HepG2 (cell line): ENCODE results near the gene FCN3. TPM values are rescaled to one million over a fixed set of nuclear protein-coding genes. Genes with fewer than 3 reads are reported as not detected.

Source experiments
- AGO1 ChIP-seq: fragments of 200-400 bp; formaldehyde crosslinking; IDR thresholded peaks from 2 replicates; pipeline ENCODE4 v1.6.1; 2017; ENCODE audit warnings: mild to moderate bottlenecking, low read depth, low read length, moderate library complexity; ENCODE audit not compliant: poor library complexity, severe bottlenecking
- FOXA3 ChIP-seq: IDR thresholded peaks from 2 replicates; pipeline ENCODE4 v1.6.1; 2016; ENCODE audit warnings: missing genetic modification reagents, missing compliant biosample characterization
- KDM4B ChIP-seq: sonication (generic); formaldehyde crosslinking; IDR thresholded peaks from 2 replicates; pipeline ENCODE4 v1.4.0; 2020; ENCODE audit warnings: missing genetic modification reagents
- PRPF4 ChIP-seq: fragments of 200-400 bp; formaldehyde crosslinking; IDR thresholded peaks from 2 replicates; pipeline ENCODE4 v1.6.1; 2016; ENCODE audit warnings: low read length, low read depth; ENCODE audit not compliant: poor library complexity, severe bottlenecking
- RXRA ChIP-seq: sonication (generic); formaldehyde crosslinking; IDR thresholded peaks from 2 replicates; pipeline ENCODE4 v1.5.1; 2020; ENCODE audit warnings: missing genetic modification reagents
- SRF ChIP-seq: IDR thresholded peaks from 2 replicates; pipeline ENCODE4 v1.6.1; 2011; ENCODE audit warnings: mild to moderate bottlenecking, low read depth, low read length, moderate library complexity
- TFDP2 ChIP-seq: sonication (generic); formaldehyde crosslinking; IDR thresholded peaks from 2 replicates; pipeline ENCODE4 v1.4.0; 2020; ENCODE audit warnings: missing genetic modification reagents
- ZNF143 ChIP-seq: sonication (generic); formaldehyde crosslinking; IDR thresholded peaks from 2 replicates; pipeline ENCODE4 v1.4.0; 2020; ENCODE audit warnings: missing genetic modification reagents
- ZNF263 ChIP-seq: sonication (generic); formaldehyde crosslinking; IDR thresholded peaks from 2 replicates; pipeline ENCODE4 v1.4.0; 2020; ENCODE audit warnings: missing genetic modification reagents
- ZNF558 ChIP-seq: sonication (generic); formaldehyde crosslinking; IDR thresholded peaks from 2 replicates; pipeline ENCODE4 v1.9.0; 2022; ENCODE audit warnings: mild to moderate bottlenecking, missing genetic modification reagents, borderline replicate concordance
- ZNF564 ChIP-seq: sonication (generic); formaldehyde crosslinking; IDR thresholded peaks from 2 replicates; pipeline ENCODE4 v1.8.1; 2023; ENCODE audit warnings: mild to moderate bottlenecking, missing genetic modification reagents
- ZNF652 ChIP-seq: IDR thresholded peaks from 2 replicates; pipeline ENCODE4 v1.6.1; 2016; ENCODE audit warnings: low read depth, borderline replicate concordance
- ZNF747 ChIP-seq: sonication (generic); formaldehyde crosslinking; IDR thresholded peaks from 2 replicates; pipeline ENCODE4 v1.8.1; 2023; ENCODE audit warnings: missing genetic modification reagents, mild to moderate bottlenecking, borderline replicate concordance
- ZNF816 ChIP-seq: sonication (generic); formaldehyde crosslinking; IDR thresholded peaks from 2 replicates; pipeline ENCODE4 v1.8.0; 2022; ENCODE audit warnings: missing genetic modification reagents, mild to moderate bottlenecking, borderline replicate concordance
- polyA plus RNA-seq, 8 experiments: library from polyadenylated mRNA; depleted of rRNA in 3 of 8; stranded (reverse) in 7 of 8; unstranded in 1 of 8; fragments of >200 nt; fragmentation: Illumina TruSeq in 4 of 8; extraction: Trizol in 4 of 8; gene quantifications; 2 replicates each; pipeline versions ENCODE4 v1.2.1 to v1.2.3, GENCODE V29; 2011 to 2016; ENCODE audit warnings: low read depth in 4 of 8, missing spikeins in 1 of 8, mixed read lengths in 1 of 8; ENCODE audit not compliant: insufficient read depth in 1 of 8
- total RNA-seq, 5 experiments: library from RNA; depleted of rRNA; stranded (reverse); fragments of >200 nt; fragmentation: Illumina TruSeq; extraction: Trizol; gene quantifications; 2 replicates each; pipeline ENCODE4 v1.2.3, GENCODE V29; 2016; ENCODE audit warnings: low read depth in 1 of 5
- TF ChIP-seq, protein P1 (sequence below): sonication (generic); formaldehyde crosslinking; IDR thresholded peaks from 2 replicates; pipeline ENCODE4 v1.8.0; 2022; ENCODE audit warnings: missing genetic modification reagents, mild to moderate bottlenecking, moderate library complexity, borderline replicate concordance
- TF ChIP-seq, protein P2 (sequence below), 2 experiments: sonication (generic) in 1 of 2; formaldehyde crosslinking in 1 of 2; IDR thresholded peaks; 2 replicates each; pipeline versions ENCODE4 v1.6.1 to v1.9.0; 2014 to 2022; ENCODE audit warnings: antibody characterized with exemption in 1 of 2, borderline replicate concordance in 1 of 2, inconsistent platforms in 1 of 2, low read depth in 1 of 2, missing genetic modification reagents in 1 of 2
- TF ChIP-seq, protein P3 (sequence below): sonication (generic); formaldehyde crosslinking; IDR thresholded peaks from 2 replicates; pipeline ENCODE4 v1.8.1; 2023; ENCODE audit warnings: mild to moderate bottlenecking, moderate library complexity, missing genetic modification reagents

FCN3 gene
- total and polyA plus RNA-seq, 2 of the 13 experiments (the other 11 are each of a cell fraction or from before 2014, with no cell fraction given) = not detected

DNA sequence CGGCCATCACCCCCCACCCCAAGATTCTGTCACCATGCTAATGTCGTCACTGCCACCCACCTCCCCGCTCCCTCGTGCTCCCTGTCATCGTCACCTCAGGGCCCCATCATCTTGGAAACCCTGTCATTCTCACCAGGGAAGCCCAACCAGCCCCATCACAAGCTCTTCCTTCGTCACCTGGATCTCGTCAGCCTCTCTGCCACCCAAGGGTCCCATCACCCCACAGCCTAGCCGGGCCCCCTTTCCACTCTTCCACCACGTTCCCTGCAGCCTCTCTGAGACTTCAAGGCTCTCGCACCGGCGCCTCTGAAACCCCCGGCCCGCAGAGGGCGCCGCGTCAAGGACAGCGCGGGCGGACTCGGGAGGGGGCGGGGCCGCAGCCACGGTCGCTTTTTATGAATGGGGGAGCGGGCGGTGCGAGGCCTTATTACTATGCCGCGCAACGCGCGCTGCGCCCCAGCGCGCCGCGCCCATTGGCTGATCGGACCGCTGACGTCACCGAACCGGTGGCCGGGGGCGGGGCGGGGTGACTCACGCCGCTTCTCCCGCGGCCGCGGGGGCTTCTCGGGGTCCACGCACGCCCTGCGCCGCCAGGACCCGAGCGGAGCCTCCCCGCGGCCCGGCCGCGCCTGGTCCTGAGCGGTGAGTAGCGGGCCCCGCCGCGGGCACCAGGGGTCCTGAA lies 17.6 kb upstream of the FCN3 start, which contains the start of gene GPR3 (continued):
- no peak for TF ChIP-seq AGO1
- peak; percentile 75 for TF ChIP-seq TFDP2 (CRISPR knock-in tag)
- TF ChIP-seq, protein P1, sequence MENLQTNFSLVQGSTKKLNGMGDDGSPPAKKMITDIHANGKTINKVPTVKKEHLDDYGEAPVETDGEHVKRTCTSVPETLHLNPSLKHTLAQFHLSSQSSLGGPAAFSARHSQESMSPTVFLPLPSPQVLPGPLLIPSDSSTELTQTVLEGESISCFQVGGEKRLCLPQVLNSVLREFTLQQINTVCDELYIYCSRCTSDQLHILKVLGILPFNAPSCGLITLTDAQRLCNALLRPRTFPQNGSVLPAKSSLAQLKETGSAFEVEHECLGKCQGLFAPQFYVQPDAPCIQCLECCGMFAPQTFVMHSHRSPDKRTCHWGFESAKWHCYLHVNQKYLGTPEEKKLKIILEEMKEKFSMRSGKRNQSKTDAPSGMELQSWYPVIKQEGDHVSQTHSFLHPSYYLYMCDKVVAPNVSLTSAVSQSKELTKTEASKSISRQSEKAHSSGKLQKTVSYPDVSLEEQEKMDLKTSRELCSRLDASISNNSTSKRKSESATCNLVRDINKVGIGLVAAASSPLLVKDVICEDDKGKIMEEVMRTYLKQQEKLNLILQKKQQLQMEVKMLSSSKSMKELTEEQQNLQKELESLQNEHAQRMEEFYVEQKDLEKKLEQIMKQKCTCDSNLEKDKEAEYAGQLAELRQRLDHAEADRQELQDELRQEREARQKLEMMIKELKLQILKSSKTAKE = no peak
- no peak for TF ChIP-seq PRPF4
- no peak for TF ChIP-seq KDM4B (CRISPR knock-in tag)
- TF ChIP-seq, protein P2, sequence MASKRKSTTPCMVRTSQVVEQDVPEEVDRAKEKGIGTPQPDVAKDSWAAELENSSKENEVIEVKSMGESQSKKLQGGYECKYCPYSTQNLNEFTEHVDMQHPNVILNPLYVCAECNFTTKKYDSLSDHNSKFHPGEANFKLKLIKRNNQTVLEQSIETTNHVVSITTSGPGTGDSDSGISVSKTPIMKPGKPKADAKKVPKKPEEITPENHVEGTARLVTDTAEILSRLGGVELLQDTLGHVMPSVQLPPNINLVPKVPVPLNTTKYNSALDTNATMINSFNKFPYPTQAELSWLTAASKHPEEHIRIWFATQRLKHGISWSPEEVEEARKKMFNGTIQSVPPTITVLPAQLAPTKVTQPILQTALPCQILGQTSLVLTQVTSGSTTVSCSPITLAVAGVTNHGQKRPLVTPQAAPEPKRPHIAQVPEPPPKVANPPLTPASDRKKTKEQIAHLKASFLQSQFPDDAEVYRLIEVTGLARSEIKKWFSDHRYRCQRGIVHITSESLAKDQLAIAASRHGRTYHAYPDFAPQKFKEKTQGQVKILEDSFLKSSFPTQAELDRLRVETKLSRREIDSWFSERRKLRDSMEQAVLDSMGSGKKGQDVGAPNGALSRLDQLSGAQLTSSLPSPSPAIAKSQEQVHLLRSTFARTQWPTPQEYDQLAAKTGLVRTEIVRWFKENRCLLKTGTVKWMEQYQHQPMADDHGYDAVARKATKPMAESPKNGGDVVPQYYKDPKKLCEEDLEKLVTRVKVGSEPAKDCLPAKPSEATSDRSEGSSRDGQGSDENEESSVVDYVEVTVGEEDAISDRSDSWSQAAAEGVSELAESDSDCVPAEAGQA (IDR thresholded peaks at IDR 0.05; ENCODE audit: low read depth) = no peak
- TF ChIP-seq, protein P2 (CRISPR knock-in tag; IDR thresholded peaks at IDR 0.05; ENCODE audit: borderline replicate concordance) = no peak
- TF ChIP-seq ZNF816 = 0 out of 2 replicates have a peak, but pooled peaks have one; percentile 49
- TF ChIP-seq ZNF263 (CRISPR knock-in tag) = no peak
- TF ChIP-seq ZNF747 (CRISPR knock-in tag) = no peak
- TF ChIP-seq, protein P3, sequence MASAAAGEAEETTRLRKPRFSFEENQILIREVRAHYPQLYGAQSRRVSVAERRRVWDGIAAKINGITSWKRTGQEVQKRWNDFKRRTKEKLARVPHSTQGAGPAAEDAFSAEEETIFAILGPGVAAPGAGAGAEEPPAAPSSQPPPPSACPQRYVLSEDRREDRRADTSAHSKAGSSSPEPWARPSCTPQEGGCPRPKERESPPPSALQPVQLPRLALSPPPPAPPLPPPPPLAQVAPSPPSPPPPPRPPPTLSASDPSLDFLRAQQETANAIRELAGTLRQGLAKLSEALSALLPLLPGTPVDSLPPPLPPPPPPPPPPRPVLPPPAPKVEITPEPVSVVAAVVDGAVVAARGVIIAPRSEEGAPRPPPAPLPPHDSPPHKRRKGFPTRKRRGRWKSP = peak; percentile 71; the same call in 1 of the 2 replicates
- TF ChIP-seq ZNF143 (CRISPR knock-in tag) = no peak
- TF ChIP-seq RXRA (CRISPR knock-in tag) = no peak
- TF ChIP-seq ZNF558 (CRISPR knock-in tag) = no peak
- no peak for TF ChIP-seq ZNF652 (CRISPR knock-in tag)
- TF ChIP-seq FOXA3 = 0 out of 2 replicates have a peak, but pooled peaks have one; percentile 26
- TF ChIP-seq SRF = no peak
- TF ChIP-seq ZNF564 (CRISPR knock-in tag) = no peak; the same call in 1 of the 2 replicates
